OCI-LY7 (cell line): Measurements from ENCODE around the gene RASGRP2.

ENCODE experiments used
- EZH2phosphoT487 ChIP-seq: fragments of 200-600 bp; sonication (generic); IDR thresholded peaks from 2 replicates; pipeline ENCODE4 v1.6.1; 2018; ENCODE audit warnings: low read depth, borderline replicate concordance, mild to moderate bottlenecking, mixed run types, antibody characterized with exemption, low read length, moderate library complexity, mixed read lengths
- TF ChIP-seq, protein P1 (sequence below): fragments of 200-600 bp; sonication (generic); conservative IDR thresholded peaks from 2 replicates; pipeline ENCODE4 v1.5.1; 2014; ENCODE audit warnings: mild to moderate bottlenecking, antibody characterized with exemption, low read length, moderate library complexity, mixed read lengths

DNA sequence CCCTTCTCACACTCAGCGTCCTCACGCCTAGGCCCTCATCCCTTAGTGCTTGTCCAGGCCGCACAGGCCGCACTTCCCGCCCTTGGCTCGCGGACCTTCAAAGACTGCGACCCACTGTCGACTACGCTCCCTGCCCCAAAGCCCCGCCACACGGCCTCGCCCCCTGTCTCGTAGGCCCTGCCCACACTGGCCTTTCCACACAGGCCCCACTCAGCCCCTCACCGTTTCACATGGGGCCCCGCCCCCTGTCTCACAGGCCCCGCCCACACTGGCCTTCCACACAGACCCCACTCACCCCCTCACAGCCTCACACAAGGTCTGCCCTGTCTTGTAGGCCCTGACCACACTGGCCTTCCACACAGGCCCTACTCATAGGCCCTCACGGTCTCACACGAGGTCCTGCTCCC, 32.0 kb downstream of the RASGRP2 start:
- TF ChIP-seq, protein P1, sequence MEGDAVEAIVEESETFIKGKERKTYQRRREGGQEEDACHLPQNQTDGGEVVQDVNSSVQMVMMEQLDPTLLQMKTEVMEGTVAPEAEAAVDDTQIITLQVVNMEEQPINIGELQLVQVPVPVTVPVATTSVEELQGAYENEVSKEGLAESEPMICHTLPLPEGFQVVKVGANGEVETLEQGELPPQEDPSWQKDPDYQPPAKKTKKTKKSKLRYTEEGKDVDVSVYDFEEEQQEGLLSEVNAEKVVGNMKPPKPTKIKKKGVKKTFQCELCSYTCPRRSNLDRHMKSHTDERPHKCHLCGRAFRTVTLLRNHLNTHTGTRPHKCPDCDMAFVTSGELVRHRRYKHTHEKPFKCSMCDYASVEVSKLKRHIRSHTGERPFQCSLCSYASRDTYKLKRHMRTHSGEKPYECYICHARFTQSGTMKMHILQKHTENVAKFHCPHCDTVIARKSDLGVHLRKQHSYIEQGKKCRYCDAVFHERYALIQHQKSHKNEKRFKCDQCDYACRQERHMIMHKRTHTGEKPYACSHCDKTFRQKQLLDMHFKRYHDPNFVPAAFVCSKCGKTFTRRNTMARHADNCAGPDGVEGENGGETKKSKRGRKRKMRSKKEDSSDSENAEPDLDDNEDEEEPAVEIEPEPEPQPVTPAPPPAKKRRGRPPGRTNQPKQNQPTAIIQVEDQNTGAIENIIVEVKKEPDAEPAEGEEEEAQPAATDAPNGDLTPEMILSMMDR: no peak
- TF ChIP-seq EZH2phosphoT487: no peak
